Activated CD4-positive, CD25-positive, alpha-beta regulatory T cell (primary cell): ENCODE results near the gene TBC1D24.
"Not testable (repeated sequence)": the region's sequence is repeated elsewhere in the genome, so short reads cannot be mapped to it uniquely, and the experiment has no call there.

Source experiments
- DNase-seq, 4 experiments: peaks; one replicate each; lab custom pipeline; 2025; lab: John Stamatoyannopoulos, UW

Gene TBC1D24

DNA sequence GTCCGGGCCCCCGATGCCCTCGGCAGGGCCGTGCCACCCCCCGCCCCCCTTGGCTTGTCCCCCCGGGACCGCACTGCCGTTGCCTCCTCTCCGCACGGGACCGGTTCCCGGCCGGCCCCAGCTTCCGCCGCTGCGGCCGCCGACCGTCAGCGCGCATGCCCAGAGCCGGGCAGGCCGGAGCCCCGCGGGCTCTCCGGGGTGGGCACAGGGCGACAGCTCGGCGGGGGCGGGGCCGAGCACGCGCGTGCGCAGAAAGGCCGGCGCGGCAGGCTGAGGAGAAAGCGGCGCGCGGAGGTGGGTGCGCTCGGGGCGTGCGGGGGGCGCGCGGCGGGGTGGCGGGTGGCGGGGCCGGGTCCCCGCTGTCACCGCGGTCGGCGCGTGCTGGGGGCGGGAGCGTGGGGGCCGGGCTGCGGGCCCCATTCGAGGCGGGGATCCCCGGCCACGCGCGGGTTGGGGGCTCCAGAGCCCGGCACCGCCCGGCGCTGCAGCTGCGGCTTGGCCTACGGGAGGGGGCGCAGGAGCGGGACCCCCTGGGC, at the start of gene TBC1D24:
Gene TBC1D24 (plus strand): TSS at position 251 of the 536 bp plus-strand sequence. CDS start 21,022 bp downstream, outside the sequence.
- DNase-seq = peak; percentile 54 to 77 (median 58)

DNA sequence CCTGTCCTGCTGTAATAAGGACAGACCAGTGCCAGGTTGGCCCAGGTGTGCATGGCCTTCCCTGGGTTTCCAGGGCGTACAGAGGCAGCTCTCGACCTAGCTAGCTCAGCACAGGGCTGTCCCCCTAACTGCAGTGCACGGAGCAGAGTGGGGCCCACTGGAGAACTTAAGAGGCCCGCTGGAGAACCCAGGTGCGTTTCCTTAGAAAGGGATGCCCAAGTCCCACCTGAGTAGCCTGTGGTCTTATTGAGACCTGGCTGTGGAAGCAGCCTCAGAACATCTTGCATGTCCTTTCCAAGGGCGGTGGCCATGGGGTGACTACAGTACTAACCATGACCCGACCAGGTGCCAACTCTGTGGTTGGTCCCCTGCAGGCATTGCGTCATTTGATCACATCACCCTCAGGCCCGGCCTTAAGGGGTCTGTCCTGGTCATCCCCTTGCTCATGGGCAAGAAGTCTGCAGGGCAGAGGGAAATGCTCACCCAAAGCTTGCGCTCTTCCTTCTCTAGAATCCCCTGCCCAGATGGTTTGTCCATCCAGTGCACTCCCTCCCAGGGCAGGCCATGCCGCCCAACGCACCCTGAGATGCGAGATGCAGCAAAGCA, 49.0 kb upstream of the TBC1D24 start:
- no peak for DNase-seq

DNA sequence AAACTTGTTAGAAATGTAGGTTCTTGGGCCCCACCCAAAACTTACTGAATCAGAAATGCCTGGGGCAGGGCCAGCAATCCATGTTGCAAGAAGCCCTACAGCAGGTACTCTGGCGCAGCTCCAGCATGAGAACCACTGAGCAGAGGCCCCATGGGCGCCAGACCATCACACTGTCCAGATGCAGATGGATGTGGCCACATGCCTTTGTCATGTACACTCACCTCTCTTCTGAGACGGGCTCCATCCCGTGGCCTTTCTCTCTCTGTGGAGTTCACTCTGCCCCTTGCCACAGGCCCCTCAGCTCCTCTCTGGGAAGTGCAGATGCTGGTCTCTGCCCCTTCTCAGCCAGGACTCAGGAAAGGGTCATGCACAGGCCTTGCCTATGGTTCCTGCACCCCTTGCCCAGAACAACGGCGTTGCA, 48.0 kb upstream of the TBC1D24 start:
- DNase-seq = no peak

DNA sequence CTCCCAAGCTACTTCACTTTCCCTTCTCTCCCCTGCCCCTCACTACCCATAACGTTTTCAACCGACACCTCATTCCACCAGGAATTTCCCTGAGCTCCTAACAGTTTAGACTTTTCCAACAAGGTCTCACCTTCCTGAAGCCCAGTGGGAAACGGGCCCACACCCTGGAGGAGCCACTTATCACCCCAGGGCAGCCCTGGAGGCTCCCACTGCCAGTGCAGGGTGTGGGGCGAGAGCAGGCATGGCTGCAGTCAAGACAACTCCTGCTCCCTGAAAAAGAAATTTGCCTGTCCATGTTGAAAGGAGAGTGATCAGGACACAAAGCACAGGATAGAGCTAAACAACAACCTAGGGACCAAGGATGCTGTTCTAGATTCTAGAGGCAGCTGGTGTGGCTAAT, 47.4 kb upstream of the TBC1D24 start:
- DNase-seq = no peak

DNA sequence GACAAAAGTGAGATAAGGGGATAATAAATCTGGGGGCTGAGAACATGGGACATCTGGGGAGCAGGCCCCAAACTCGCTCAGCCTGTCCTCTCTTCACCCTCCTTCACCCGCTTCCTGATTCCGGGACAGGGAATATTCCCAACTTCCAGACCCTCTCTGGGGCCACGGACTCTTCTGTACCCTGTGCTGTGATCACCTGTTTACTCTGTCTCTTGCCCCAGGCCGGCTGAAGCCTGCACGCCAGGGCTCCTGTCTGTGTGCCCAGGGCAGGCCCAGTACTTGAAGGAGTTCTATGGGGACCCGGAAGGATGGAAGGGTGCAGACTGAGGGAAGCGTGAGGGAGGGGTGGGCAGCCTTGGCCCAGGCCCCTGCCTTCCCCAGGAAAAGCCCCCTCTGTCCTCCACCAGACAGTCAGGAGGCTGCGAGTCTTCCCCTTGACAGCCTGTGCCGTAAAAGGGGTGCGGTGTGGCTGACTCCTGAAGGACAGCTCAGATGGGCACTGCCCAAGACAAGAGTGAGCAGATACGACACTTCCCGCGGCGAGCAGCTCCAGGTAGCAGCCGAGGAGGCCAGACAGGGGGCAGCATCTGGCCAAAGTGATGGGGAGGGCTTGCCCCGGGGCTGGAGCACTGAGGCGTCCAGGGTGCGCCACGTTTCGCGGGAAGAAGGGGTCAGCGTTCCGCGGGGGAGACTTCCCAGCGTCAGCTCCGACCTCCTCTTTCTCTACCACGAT, 46.7 kb upstream of the TBC1D24 start:
- peak in 1 of 4 experiments; percentile 19 for DNase-seq

DNA sequence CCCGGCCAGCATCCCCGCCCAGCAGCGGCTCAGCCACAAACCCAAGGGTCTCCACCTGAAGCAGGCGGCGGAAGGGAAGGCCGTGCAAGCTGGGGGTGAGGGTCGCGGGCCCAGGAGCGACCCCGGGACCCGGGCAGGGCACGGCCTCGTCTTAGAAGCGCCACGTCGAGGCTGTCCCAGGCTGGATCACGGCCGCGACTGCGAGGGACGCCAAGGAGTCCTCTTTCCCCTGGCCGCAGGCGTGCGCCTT, 46.2 kb upstream of the TBC1D24 start:
- DNase-seq = no peak

DNA sequence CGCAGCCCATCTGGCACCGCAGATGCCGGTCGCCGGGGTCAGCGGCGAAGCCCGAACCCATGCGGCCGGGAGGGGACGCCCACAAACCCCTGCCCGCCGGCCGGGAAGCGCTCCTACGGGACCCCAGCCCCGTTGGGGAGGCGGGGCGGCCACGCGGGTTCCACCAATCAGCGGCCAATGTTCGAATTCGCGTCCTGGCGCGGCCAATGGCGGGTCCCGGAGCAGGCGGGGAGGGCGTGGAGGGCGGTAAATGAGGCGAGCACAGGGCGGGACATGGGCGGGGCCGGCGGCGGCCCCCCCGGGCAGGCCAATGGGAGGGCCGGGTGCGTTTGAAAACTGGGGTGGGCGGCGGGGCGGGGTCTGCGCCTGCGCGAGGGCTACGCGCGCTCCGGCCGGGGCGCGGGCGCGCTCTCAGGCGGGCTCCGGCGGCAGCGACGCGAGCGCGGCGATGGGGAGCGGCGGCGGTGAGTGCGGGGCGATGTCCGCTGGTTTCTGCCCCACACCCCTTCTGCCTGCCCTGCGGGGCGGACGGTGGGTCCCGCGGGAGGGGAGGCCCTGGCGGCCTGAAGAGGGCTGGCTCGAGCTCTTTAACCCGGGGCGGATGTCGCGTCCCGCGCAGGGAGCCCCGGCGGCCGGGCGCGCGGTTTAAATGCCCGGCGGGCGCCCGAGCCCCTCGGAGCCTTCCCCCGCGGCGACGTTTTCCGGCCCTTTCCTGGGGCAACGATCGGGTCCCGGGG, 45.7 kb upstream of the TBC1D24 start, which contains the start of gene CCNF:
Gene CCNF (plus strand): TSS at position 414 of the 737 bp plus-strand sequence. CDS start 35 bp downstream, at position 449.
- DNase-seq = peak; percentile 95 to 96 (median 96)

DNA sequence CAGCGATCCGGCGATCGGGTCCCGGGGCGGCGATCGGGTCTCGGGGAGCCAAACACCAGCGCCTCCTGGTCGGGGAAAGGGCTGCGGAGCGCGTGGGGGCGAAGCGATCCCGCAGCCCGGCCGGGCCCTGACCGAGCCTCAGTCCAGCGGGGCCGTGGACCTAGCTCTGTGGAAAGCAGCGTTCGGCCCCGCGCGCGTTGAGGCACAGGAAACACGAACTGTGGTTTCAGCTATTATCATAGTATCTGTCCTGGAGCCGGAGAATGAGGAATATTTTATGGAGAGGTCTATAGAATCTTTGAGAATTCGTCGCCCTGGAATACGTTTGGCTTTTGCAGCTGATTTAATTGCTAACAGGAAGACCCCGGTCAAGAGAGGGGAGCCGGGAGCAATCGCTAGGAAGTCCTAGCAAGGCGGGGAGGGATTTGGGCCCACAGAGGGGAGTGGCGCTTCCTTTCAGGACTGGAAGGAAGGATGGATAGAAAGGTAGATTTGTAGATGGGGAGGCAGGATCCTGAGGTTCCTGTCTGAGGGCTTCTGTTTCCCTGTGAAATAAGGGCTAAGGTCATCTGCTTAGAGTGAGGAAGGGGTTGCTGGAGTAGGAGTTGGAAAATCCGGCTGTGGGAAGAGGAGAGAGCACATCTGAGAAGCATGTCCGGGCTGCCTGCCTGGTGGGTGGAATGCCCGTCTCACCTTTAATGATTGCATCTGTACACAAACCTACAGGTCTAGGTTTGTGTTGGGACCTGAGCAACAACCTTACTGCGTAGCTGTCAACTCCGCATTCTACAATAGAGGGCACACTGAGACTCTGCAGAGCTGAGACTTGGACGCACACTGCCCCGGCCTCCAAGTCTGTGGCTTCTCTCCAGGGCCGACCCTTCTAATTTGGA, 44.9 kb upstream of the TBC1D24 start:
- DNase-seq = no peak

DNA sequence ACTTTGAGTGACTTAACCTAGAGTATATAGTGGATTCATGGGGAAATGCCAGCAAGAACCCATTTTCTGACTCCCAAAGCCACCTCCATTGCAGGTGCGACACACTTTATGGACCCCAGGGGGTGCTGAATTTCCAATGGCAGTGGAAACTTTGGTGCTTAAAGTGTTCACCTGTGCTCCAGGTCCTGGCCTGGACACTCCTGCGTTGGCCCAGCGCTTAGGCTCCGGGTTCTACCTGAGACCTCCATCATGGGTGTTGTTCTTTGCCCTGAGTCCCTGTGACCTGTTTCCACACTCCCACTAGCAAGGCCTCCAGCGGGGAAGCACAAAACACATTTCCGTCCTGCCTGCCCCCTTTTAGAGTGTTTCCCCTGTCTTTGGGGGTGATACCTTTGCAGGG, 42.6 kb upstream of the TBC1D24 start:
- DNase-seq = no peak

DNA sequence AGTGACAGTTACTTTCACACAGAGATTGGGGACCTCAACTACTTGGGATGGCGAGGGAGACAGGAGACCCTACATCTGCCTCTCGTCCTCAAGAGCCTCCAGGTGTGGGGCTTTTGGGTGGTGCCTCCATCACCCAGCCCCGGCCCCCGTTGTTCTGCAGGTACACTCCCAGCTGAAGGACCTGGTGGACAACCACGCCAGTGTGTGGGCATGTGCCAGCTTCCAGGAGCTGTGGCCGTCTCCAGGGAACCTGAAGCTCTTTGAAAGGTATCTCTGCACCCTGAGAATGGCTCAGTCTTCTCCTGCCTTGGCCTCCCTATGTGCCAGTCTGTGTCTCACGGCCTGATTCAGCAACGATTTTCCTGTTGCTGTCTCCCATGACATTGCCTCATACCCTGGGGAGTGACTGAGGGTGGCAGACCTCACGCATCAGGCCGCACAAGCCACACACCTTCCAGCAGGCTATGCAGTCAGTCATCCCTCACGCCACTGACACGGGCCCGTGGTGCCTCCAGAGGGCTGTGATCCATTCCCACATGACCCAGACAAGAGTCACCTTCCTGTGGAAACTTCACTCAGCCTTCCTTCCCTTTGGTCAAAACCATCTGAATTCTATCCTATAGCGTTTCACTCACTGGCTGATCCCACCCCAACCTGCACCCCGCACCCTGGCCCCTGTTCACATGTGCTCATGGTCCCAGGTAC, 42.0 kb upstream of the TBC1D24 start:
- DNase-seq = no peak

DNA sequence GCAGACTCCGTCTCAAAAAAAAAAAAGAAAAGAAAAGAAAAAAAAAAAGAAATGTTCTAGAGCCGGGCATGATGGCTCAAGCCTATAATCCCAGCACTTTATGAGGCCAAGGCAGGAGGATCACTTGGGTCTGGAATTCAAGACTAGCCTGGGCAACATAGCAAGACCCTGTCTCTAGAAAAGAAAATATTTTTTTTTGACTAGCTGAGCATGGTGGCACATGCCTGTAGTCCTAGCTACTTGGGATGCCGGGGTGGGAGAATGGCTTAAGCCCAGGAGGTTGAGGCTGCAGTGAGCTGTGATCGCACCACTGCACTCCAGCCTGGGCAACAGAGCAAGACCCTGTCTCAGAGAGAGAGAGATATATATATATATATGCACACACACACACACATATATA, 39.7 kb upstream of the TBC1D24 start:
- DNase-seq = not testable (repeated sequence)

DNA sequence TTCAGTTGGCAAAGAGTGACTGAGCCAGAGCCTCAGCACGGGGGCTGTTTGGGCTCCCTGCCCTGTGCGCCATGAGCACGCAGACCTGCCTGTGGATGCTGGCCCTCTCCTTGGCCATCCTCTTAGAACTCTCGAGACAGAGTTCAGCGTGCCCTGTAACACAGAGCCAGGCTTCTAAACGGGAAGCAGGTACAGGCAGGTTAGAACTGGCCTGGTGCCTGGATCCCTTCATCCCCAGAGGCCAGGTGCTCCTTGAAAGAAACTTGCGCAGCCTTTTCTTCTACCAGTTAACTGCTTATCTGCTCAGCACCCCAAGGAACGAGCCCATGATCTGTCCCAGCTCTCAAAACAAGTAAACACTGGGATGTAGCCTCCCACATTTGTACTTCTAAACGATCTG, 38.8 kb upstream of the TBC1D24 start:
- no peak for DNase-seq

DNA sequence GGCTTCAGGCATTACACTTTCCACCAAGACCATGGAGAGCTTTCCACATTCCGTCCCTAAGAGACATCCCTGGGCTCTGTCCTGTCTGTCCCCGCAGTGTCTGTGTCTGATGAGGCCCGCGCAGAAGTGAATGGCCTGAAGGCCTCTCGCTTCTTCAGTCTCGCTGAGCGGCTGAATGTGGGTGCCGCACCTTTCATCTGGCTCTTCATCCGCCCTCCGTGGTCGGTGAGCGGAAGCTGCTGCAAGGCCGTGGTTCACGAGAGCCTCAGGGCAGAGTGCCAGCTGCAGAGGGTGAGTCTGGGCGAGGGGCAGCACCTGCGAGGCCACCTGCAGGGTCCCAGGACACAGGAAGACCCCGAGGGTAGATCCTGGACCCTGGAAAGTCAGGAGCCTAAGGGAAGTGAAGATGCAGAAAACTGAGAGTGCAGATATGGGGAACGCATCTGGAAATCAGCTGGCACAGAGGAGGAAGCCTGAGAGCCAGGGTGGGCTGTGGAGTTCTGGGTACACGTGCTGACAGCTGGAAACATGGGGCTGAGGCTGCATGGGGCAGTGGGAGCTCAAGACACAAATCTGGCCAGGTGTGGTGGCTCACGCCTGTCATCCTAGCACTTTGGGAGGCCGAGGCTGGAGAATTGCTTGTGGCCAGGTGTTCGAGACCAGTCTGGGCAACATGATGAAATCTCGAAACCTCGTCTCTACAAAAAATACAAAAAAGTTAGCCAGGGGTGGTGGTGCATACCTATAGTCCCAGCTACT, 37.7 kb upstream of the TBC1D24 start:
- no peak for DNase-seq

DNA sequence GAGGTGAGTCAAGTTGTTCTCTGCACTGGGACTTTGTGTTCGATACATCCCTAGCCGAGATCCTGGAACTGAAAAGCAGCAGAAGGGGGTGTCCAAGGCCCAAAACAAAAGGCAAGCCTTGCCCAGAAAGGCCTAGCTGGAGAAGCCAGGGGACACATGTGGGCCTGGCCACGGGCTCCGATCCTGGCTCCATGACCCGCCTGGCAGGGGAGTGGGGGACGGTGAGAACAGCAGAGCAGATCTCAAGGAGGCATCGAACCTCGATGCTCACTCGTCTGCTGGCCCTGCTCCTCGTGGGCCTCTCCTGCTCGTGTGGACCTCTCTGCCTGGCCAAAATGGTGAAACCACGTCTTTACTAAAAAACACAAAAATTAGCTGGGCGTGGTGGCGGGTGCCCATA, 36.8 kb upstream of the TBC1D24 start:
- DNase-seq = no peak

DNA sequence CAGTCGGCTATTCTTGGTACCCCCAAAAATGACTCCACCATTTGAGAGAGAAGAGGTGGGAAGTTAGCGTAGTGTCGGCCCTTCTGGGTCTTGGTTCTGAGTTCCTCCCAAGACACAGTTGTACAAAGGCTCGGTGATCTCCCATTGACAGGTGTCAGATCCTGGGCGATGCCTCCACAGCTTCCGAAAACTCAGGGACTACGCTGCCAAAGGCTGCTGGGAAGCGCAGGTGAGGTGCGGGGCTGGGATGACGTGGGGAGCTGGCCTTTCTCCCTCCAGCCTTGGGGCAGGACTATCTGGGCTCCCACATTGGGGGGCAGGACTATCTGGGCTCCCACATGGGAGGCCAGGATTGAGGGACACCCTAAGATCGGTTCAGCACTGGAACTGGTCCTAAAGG, 35.3 kb upstream of the TBC1D24 start:
- no peak for DNase-seq

DNA sequence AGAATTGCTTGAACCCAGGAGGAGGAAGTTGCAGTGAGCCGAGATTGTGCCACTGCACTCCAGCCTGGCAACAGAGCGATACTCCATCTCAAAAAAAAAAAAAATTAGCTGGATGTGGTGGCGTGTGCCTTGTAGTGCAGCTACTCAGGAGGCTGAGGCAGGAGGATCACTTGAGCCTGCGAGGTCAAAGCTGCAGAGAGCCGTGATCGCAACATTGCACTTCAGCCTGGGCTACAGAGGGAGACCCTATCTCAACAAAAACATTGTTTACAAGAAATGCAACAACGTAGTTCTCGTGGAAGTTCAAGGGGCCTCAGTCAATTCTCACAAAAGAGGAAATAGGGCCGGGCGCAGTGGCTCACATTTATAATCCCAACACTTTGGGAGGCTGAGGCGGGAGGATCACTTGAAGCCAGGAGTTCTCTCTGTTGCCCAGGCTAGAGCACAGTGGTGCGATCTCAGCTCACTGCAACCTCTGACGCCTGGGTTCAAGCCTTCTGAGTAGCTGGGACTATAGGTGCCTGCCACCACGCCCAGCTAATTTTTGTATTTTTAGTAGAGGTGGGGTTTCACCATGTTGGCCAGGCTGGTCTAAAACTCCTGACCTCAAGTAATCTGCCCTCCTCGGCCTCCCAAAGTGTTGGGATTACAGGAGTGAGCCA, 33.7 kb upstream of the TBC1D24 start:
- not testable (repeated sequence) for DNase-seq

DNA sequence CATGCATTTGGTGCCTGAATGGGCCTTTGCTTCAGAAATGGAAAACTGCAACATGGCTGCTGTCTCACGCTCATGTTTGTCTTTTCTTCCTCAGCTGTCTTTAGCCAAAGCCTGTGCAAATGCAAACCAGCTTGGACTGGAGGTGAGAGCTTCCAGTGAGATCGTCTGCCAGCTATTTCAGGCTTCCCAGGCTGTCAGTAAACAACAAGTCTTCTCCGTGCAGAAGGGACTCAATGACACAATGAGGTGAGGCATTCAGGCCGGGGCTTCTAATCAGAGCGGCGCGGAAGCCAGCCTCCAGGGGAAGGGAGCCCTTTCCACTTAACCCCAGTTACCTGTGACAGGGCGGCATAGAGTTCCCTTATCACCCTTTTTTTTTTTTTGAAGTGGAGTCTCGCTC, 31.4 kb upstream of the TBC1D24 start:
- no peak for DNase-seq

DNA sequence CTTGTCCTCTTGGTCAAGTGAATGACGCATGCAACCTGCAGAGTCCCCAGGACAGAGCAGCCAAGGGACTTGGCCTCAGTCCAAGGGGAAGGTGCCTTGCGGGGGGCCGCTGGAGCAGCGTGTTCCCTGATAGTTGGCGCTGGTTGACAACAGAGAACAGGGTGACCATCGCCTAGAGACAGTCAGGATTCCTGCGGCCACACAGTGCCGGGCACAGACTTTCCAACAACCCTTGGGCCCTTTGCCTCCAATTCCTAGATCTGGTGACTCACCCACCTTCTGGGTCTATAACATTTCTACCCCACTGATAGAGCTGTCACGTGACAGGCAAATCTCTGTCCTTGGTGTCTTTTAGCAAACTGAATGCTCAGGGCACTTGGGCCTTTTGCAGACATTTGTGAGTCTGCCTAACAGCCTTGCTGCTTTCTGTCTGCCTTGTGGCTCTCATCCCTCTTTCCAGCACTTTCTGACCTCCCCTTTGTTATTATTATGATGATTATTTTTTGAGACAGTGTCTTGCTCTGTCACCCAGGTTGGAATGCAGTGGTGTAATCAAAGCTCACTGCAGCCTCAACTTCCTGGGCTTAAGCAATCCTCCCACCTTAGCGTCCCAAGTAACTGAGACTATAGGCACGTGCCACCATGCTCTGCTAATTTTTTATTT, 26.9 kb upstream of the TBC1D24 start:
- no peak for DNase-seq

DNA sequence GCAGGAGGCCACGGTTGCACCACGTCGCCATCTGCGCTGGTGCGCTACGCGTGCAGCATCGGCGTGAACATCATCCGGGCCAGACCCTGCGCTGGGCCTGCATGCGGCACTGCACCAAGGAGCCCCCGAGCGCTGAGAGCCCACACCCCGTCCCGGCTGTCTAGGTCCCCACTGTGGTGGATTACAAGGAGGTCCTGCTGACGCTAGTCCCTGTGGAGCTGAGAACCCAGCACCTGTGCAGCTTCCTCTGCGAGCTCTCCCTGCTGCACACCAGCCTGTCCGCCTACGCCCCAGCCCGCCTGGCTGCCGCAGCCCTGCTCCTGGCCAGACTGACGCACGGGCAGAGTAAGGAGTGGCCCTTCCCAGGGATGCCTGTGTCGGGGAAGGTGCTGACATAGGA, 25.8 kb upstream of the TBC1D24 start:
- DNase-seq = no peak
